ENCODE measurements around the gene HIVEP2.

DNA sequence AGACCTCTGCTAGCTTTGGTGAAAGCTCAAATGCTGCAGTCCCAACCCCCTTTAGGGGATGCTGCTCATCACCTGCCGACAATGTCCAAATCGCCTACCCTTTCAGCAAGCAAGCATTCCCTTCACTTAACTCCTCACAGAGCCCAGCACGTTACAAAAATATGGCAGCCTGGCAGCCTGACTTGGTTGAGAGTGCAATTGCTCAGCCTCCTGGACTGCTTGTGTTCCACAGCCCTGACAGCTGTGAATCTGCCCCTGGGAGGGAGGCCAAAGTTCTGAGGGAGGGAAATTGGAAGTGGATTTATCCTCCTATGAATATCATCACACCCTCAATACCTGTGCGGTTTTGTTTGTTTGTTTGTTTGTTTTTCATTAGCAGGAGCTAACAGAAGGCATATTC lies 231.0 kb downstream of the HIVEP2 start:
- TF ChIP-seq POLR2A (IDR thresholded peaks at IDR 0.05; ENCODE audit: low read depth, low read length) (no peak), POLR2AphosphoS5 (IDR thresholded peaks at IDR 0.05; ENCODE audit: low read depth, low read length) (no peak), TAF1 (IDR thresholded peaks at IDR 0.05; ENCODE audit: low read depth, low read length) (no peak)

Measured in GM12891 (cell line).